Spleen (tissue), 11 donors: ENCODE data around the gene TRAIP. TPM values are rescaled to one million over a fixed set of nuclear protein-coding genes. Genes with fewer than 3 reads are reported as not detected.

Experiments
- DNase-seq: peaks from one replicate; pipeline ENCODE4 v3.0.0-alpha.2; 2020
- H3K27ac ChIP-seq, 8 donors: fragments of 200-600 bp; sonication (generic) in 7 of 8; 1 replicate in 4 of 8; 2 replicates in 4 of 8; pipeline versions ENCODE4 v1.5.0 to v1.8.0; 2016 to 2021; ENCODE audit warnings: inconsistent platforms in 4 of 8, mild to moderate bottlenecking in 4 of 8, moderate library complexity in 1 of 8
- H3K27me3 ChIP-seq, 7 donors: fragments of 200-600 bp; sonication (generic) in 6 of 7; replicated peaks in 1 of 7; 1 replicate in 4 of 7; 2 replicates in 3 of 7; pipeline versions ENCODE4 v1.5.0 to v1.8.0; 2016 to 2021; ENCODE audit warnings: inconsistent platforms in 3 of 7, mild to moderate bottlenecking in 1 of 7
- H3K36me3 ChIP-seq, 6 donors: fragments of 200-600 bp; sonication (generic) in 5 of 6; 1 replicate in 4 of 6; 2 replicates in 2 of 6; pipeline versions ENCODE4 v1.5.0 to v1.8.0; 2016 to 2021; ENCODE audit warnings: inconsistent platforms in 2 of 6
- H3K4me1 ChIP-seq, 6 donors: fragments of 200-600 bp; sonication (generic) in 5 of 6; 1 replicate in 3 of 6; 2 replicates in 3 of 6; pipeline versions ENCODE4 v1.5.0 to v1.8.0; 2016 to 2021; ENCODE audit warnings: inconsistent platforms in 3 of 6
- H3K4me3 ChIP-seq, 8 donors: fragments of 200-600 bp; sonication (generic) in 7 of 8; 1 replicate in 4 of 8; 2 replicates in 4 of 8; pipeline versions ENCODE4 v1.5.0 to v1.8.0; 2016 to 2021; ENCODE audit warnings: inconsistent platforms in 4 of 8, mild to moderate bottlenecking in 4 of 8, moderate library complexity in 2 of 8
- H3K9me3 ChIP-seq, 8 donors: fragments of 200-600 bp; sonication (generic) in 7 of 8; 1 replicate in 4 of 8; 2 replicates in 4 of 8; pipeline versions ENCODE4 v1.5.0 to v1.8.0; 2016 to 2021; ENCODE audit warnings: inconsistent platforms in 4 of 8
- CTCF ChIP-seq, 11 experiments: fragments of 200-600 bp in 7 of 11; fragments of 450-650 bp in 4 of 11; sonication (generic) in 4 of 11; IDR thresholded peaks in 8 of 11; conservative IDR thresholded peaks in 3 of 11; 1 replicate in 7 of 11; 2 replicates in 4 of 11; pipeline versions ENCODE4 v1.4.0 to v1.8.0; 2016 to 2021; ENCODE audit warnings: antibody characterized with exemption in 11 of 11, inconsistent platforms in 4 of 11, mild to moderate bottlenecking in 1 of 11
- POLR2A ChIP-seq, 3 donors: fragments of 450-650 bp; IDR thresholded peaks; one replicate each; pipeline ENCODE4 v1.5.1; 2017; ENCODE audit warnings: antibody characterized with exemption in 3 of 3, mild to moderate bottlenecking in 1 of 3
- POLR2AphosphoS5 ChIP-seq, 3 donors: sonication (generic); formaldehyde crosslinking; IDR thresholded peaks; one replicate each; pipeline ENCODE4 v1.5.1; 2017; ENCODE audit warnings: antibody characterized with exemption in 3 of 3
- WGBS, 5 donors: extraction: QIAGEN DNeasy Blood & Tissue Kit in 3 of 5; methylation state at CpG; one replicate each; pipeline versions ENCODE4 v1.1.5 to v1.1.7; 2013 to 2018; 5-methylcytosine and 5-hydroxymethylcytosine counted together
- intact Hi-C: fragments of 100-400 bp; cut with DNase I; formaldehyde crosslinking; loops from one replicate; pipeline ENCODE4 v1.15.0; 2023; ENCODE audit warnings: low total_unique reads
- polyA plus RNA-seq, 3 donors: library from polyadenylated mRNA; stranded (reverse); fragments of 200-250 nt; gene quantifications; one replicate each; pipeline ENCODE4 v1.2.1, GENCODE V29; 2013
- total RNA-seq, 7 donors: library from RNA; depleted of rRNA in 3 of 7; stranded (reverse); fragments of >200 nt in 3 of 7; fragmentation: NEBNext Ultra II Directional in 4 of 7; extraction: Animal tissue kit (Norgen Biotek cat#: 25700) in 4 of 7; gene quantifications; one replicate each; pipeline versions ENCODE4 v1.1.0 to v1.2.1, GENCODE V29; 2016 to 2021
- donor health status: healthy with polysubstance abuse.
- donor health status: DM: no; HTN: no; CAD: no; lungs with moderate emphysema.
- donor health status: DM: no; HTN: no; CAD: no.
- donor health status: Bipolar disorder and iron deficiency.
- donor health status: healthy.
- donor health status: DM: no; HTN: no; CAD: no.
- donor health status: DM: yes; HTN: yes; CAD: no.

The TRAIP gene
- total and polyA plus RNA-seq, 10 donors, result 2.1 to 4.3 (median 3.3) TPM

- H3K9me3 ChIP-seq, result no peaks in the 10 kb centered on the region
These were observed 13.3 kb upstream of the TRAIP start, which contains the start of gene CAMKV for GRCh38 chr3:49869525-49870126. Gene CAMKV (minus strand): TSS chr3:49869906. CDS start chr3:49862388, 7,518 bp downstream.

GRCh38 chr3:49868862-49869466, 12.6 kb upstream of the TRAIP start:
- no peaks in the 10 kb centered on the region for H3K36me3 ChIP-seq
- intact Hi-C loops, result no loop called here
- DNase-seq, result no peak
- H3K27ac ChIP-seq, result no peak overlapping the region
- peak overlapping the region in 5 of 8 donors; percentile 35 to 66 (median 40) for H3K4me3 ChIP-seq
- 3 to 15% (median 5%) methylated on average over 6 to 23 of the region's 23 CpGs for WGBS, 5 donors
- H3K9me3 ChIP-seq, result no peaks in the 10 kb centered on the region
- H3K27me3 ChIP-seq, result peaks cover 13 to 79% (median 26%) of the 10 kb centered on the region in 7 donors
- TF ChIP-seq CTCF (IDR thresholded peaks at IDR 0.05 in 8 of 11, conservative IDR thresholded peaks at IDR 0.05 in 3 of 11) (no peak), POLR2A (IDR thresholded peaks at IDR 0.05) (no peak), POLR2AphosphoS5 (IDR thresholded peaks at IDR 0.05) (no peak)
- peaks cover 0 to 16% (median 14%) of the 10 kb centered on the region in 6 donors for H3K4me1 ChIP-seq

More at GRCh38 chr3:49869525-49870126, 13.3 kb upstream of the TRAIP start, which contains the start of gene CAMKV:
- peaks cover 0 to 16% (median 14%) of the 10 kb centered on the region in 6 donors for H3K4me1 ChIP-seq
- H3K27me3 ChIP-seq, result peaks cover 13 to 73% (median 26%) of the 10 kb centered on the region in 7 donors
- H3K27ac ChIP-seq, result no peak within 1 kb of the TSS
- intact Hi-C loops, result no loop called here
- WGBS, 5 donors, result 1 to 3% (median 2%) methylated on average over 21 to 59 of the region's 59 CpGs
- H3K4me3 ChIP-seq, result peak within 1 kb of the TSS; percentile 1 to 66 (median 36)
- peak; percentile 81 for DNase-seq
- no peak for TF ChIP-seq POLR2AphosphoS5 (IDR thresholded peaks at IDR 0.05)
- no peak for TF ChIP-seq CTCF (IDR thresholded peaks at IDR 0.05 in 8 of 11, conservative IDR thresholded peaks at IDR 0.05 in 3 of 11)
- no peak for TF ChIP-seq POLR2A (IDR thresholded peaks at IDR 0.05)
- no peaks in the 10 kb centered on the region for H3K36me3 ChIP-seq

GRCh38 chr3:49867871-49868321, 11.5 kb upstream of the TRAIP start:
- Histone ChIP-seq H3K4me1 (peaks cover 0 to 16% (median 14%) of the 10 kb centered on the region in 6 donors), H3K27me3 (peaks cover 13 to 85% (median 26%) of the 10 kb centered on the region in 7 donors), H3K4me3 (no peak overlapping the region), H3K36me3 (no peaks in the 10 kb centered on the region), H3K9me3 (no peaks in the 10 kb centered on the region), H3K27ac (no peak overlapping the region)
- DNase-seq, result no peak
- TF ChIP-seq POLR2A (IDR thresholded peaks at IDR 0.05) (no peak), CTCF (IDR thresholded peaks at IDR 0.05 in 8 of 11, conservative IDR thresholded peaks at IDR 0.05 in 3 of 11) (no peak), POLR2AphosphoS5 (IDR thresholded peaks at IDR 0.05) (no peak)
- WGBS, 5 donors, result 15 to 34% (median 21%) methylated on average over 7 of the region's 7 CpGs
- intact Hi-C loops, result no loop called here

- H3K9me3 ChIP-seq, result no peaks in the 10 kb centered on the region
- H3K4me3 ChIP-seq, result no peak overlapping the region
- no peak overlapping the region for H3K27ac ChIP-seq
- H3K27me3 ChIP-seq, result peaks cover 13 to 85% (median 26%) of the 10 kb centered on the region in 7 donors
- WGBS, 5 donors, result 83 to 100% (median 92%) methylated on average over 1 of the region's 1 CpG
- no peaks in the 10 kb centered on the region for H3K36me3 ChIP-seq
- intact Hi-C loops, result no loop called here
- peaks cover 0 to 16% (median 14%) of the 10 kb centered on the region in 6 donors for H3K4me1 ChIP-seq
- no peak for DNase-seq
- no peak for TF ChIP-seq CTCF (IDR thresholded peaks at IDR 0.05 in 8 of 11, conservative IDR thresholded peaks at IDR 0.05 in 3 of 11)
These were observed 11.0 kb upstream of the TRAIP start for GRCh38 chr3:49867400-49867799.
